Stimulated activated CD8-positive, alpha-beta memory T cell treated with anti-CD3 and anti-CD28 coated beads, Interleukin-2, amount 100 ng/mL, for 48 hours (primary cell): Measurements from ENCODE around the gene ALDH3A2.

Experiments used
- DNase-seq, 2 donors: peaks; one replicate each; pipeline ENCODE4 v3.0.0-alpha.2; 2020; ENCODE audit warnings: low read depth in 2 of 2

Gene ALDH3A2

DNA sequence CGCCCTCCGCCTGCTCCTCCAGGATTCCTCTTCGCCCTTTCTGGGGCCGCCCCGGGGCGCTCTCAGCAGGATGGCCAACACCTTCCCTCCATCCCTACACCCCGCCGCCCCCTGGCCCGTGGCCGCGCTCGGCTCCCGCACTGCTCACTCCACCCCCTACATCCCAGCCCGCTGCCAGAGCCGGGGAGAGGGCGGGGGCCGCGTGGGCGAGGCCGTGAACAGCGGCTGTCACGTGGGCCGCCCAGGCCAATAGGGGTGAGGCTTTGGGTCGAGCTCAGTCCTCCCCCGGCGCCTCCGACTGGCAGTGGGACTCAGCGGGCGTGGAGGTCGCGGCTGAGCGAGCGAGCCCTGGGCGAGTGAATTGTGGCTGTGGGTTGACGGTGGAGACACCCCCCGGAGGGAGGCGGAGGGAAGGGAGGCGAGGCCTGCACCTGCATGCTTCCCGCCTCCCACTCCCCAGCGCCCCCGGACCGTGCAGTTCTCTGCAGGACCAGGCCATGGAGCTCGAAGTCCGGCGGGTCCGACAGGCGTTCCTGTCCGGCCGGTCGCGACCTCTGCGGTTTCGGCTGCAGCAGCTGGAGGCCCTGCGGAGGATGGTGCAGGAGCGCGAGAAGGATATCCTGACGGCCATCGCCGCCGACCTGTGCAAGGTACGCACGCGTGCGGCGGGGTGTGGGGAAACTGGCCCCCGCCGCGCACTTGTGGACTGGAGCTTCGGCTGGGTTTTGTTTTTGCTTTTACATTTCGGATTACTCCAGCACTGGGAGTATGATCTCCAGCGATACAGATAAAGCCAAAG is at the start of gene ALDH3A2:
TSS of gene ALDH3A2 (plus strand) at position 277 of the 799 bp plus-strand sequence. CDS start at position 498, 221 bp downstream.
- DNase-seq: peak; percentile 93 to 94

DNA sequence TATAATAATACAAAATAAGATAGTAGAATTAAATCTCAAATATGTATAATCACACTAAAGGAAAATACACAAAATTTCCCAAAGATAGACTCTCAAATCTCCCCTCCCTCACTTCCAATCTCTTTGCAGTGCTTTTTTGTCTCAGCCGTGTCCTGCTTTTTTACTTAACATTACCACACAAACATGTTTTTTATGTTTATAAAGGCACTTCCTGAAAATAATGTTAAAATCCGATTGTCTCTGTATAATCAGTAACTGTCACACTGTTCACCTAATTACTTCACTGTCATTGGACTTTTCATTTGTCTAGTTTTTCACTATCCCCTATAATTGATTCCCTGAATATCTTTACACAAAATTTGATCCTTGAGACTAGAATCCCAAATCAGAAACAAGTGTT is 38.2 kb upstream of the ALDH3A2 start:
- DNase-seq: no peak

DNA sequence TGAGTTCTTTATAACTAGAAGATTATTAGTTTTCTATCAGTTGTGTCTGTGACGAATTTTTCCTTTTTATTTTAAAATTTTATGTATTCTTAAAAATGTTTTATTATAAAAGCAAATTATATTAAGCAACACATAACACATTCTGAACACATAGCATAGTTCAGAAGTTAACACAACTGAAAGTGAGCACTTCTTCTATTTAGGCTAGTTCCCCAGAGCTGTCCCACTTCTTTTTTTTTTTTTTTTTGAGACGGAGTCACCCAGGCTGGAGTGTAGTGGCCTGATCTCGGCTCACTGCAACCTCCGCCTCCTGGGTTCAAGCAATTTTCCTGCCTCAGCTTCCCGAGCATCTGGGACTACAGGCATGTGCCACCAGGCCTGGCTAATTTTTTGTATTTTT is 37.7 kb upstream of the ALDH3A2 start:
- no peak for DNase-seq

DNA sequence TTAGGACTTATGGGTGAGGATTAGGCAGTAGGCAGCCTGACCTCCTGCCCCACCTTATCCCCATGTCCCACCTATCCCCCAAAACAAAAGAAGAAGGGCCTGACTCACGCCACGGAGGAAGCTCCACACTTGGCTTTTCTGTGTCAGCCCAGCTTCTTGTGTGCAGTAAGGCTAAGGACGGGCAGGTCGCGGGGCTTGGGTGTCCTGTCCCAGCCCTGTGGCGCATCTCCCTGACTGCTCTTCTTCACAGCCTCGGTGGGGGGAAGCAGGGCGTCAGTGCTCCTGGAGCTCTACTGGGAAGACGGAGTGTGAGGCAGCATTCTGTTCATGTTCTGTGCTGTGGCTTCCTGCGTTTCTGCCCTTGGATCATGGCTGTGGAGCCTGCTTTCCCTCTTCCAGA is 34.6 kb upstream of the ALDH3A2 start:
- DNase-seq: no peak

DNA sequence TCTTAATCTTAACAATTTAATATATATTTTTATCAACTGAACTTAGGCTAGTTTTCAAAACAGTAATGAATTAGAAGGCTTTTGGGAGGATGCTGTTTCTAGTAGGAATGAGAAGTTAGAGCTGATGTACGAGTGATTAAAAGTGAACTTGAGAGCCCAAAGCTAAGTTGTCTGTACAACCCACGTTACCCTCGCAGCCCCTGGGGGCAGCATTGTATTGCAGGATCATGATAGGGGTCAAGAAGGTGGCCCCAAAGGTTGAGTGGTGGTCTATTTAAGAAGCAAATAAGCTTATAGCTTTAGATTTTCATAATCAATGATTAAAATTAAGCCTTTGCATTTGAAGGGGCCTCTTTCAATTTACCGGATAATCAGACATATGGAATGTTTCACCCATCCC is 33.7 kb upstream of the ALDH3A2 start:
- DNase-seq: no peak

DNA sequence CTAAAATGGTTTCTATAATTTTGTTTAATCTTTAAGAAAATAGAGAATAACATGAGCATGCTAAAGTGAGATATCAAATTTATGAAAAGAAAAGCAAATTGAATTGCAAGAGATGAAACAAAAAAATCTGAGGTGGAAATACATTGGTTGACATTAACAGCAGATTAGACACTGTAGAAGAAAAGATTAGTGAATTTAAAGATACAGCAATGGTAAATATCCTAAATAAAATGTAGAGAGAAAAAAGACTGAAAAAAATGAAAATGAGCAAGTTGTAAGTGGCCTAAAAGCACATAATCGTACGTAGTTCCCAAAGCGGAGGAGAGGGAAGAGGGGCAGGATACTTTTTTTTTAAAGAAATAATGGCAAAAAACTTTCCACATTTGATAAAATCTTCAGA is 30.5 kb upstream of the ALDH3A2 start:
- no peak for DNase-seq

DNA sequence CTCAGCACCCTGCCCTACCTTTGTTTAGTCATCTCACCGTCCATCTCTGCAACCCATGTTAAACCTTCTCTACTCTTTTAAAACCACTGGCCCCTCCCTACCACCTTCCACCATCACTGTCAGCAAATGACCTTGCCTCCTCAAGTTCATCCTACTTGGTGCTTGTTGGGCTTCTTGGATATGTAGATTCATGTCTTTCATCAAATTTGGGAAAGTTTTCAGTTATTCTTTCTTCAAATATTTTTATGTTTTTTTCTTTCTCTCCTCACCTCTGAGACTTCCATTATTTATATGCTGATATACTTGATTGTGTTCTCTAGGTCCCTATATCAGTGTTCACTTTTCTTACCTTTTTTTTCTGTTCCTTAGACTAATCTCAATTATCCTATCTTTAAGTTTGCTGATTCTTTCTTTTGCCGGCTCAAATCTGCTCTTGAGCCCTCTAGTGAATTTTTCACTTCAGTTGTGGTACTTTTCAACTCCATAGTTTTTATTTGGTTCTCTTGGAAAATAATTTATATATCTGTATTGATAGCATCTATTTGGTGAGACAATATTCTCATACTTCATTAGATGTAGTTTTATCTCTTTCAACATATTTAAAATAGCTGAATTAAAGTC is 28.7 kb upstream of the ALDH3A2 start:
- DNase-seq: no peak

DNA sequence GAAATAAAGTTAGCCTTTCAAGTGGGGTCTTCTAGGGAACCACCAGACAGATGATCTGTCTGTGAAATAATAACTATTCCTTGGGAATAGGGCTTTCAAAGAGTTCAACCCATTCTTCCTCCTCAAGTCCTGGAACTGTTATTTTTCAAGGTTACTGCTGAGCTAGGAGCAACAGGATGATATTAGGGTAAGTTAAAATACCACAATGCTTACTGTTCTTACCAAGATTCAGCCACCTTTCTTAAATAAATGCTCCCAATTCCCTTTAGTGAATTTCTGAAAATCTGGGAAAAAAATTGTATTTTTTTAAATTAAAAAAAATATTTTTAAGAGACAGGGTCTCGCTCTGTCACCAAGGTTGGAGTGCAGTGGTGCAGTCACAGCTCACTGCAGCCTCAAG is 26.9 kb upstream of the ALDH3A2 start:
- DNase-seq: no peak

DNA sequence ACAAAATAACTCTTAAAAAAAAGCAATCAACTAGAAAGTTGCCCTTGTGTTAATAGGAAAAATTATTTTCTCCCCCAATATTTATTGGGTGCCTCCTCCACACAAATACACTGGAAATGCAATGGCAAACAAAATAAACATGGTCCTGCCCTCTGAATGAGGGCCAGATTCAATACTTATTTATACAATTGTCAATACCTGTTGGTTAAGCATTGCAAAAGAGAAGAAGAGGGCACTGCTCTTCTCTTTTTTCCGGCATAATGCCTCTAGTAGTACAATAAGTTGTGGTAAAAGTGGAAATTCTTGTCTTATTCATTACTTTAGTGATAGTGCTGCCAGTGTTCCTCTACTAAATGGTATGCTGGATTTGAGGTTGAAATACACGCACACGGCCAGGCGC is 22.5 kb upstream of the ALDH3A2 start:
- no peak for DNase-seq

DNA sequence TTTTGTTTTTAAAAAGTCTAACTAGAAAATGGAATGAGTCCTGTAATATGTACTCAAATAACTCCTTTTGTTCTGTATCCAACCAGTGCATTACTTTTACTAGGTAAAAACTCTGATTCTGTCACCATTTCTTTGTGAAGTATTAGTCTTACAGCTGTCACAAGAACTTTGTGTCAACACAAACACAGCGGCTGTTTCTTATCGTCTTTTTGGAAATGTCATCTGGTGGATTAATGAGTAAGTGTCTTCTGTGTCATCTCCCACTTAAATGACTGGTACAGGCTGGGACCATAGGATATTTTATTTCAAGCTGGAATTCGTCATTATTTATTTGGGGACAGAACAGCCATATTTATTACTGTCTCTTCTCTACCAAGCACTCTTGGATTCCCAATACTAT is 19.1 kb upstream of the ALDH3A2 start:
- no peak for DNase-seq

DNA sequence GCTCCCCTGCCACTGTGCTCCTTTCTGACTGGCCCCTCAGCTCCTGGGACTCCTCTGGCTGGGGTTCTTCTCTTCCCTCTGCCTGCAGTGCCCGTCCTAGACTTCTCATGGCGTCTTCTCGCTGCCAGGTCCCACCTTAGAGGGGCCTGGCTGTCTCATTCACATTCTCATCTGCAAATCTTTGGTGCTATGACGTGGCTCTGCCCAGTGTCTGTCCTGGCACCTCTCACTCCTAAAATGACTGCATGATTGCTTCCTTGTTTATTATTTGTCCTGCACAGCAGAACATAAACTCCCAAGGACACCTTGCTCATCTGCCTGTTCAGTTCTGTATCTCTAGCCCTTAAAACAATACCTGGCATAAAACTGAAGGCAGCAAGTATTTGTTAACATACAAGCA is 18.5 kb upstream of the ALDH3A2 start:
- no peak for DNase-seq

DNA sequence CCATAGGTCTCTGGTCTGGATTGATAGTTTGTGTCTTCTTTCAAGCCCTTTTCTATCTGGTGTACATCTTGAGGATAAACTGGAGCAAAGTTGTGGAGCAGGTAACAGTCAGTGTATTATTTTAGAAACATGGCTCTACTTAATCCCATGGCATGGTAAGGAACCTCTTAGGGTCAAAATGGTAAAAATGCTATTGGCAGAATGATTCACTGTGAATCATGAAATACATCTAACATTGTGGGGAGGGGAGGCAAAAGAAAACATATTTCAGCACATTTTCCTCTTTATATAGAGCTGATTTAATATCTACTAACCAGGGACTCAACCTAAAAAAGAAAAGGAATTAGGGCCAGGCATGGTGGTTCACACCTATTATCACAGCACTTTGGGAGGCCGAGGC is 17.9 kb upstream of the ALDH3A2 start:
- DNase-seq: no peak

DNA sequence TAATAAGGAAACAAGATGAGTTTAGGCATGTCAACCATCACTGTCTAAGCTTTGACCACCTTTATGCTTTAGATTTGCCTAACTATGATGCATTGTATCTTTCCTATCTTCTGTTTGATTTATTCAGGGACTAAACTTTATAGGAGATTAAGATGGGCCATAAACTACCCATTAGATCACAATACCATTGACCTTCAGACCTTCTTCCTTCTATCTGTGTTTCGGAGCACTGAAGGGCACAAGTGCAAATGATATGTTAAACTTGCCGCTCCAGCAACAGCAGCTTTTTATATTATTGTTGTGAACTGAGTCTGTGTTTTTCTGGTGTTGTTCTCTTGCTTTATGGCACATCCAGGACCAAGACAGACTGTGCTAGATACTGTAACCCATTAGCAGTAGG is 16.6 kb upstream of the ALDH3A2 start:
- no peak for DNase-seq

DNA sequence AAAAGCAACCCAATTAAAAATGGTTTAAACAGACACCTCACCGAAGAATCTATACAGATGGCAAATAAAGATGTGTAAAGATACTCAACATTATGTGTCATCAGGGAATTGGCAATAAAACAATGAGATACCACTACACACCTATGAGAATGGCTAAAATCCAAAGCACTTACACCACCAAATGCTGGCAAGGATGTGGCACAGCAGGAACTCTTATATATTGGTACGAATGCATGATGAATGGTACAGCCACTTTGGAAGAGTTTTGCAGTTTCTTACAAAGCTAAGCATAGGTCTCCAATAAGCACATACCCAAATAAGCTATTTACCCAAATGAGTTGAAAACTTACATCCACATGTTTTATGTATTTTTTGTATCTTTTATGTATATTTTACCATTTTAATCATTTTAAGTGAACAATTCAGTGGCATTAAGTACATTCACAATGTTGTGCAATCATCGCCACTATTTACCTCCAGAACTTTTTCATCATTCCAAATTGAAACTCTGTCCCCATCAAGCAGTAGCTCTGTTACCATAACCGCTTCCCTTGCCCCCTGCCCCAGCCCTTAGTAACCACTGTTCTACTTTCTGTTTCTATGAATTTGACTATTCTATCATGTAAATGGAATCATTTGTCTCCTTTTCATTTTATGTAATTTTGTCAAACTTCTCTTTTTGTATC is 6.7 kb upstream of the ALDH3A2 start:
- no peak for DNase-seq

DNA sequence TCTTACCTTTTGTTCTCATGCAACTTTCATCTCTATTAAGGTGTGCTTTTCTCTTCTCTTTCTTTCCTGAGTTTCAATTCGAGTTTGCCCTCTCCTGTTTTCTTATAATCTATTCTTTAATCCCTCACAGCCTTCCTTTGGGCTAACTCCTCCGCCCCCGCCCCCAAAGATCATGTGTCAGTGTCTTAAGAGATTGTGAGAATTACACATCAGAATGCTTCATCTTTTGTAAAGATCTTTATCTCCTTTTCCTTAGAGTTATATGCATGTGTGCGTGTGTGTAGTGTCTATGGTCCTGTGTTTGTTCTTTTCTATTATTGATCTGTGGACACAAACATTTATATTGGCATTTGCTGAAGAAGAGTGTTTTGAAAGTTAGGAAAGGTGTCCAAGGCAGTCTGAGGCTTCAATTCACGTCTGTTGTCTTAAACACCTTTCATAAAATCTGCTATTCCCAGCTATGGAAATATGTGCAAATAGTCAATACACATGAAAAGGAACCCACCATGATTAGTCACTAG is 6.1 kb upstream of the ALDH3A2 start:
- no peak for DNase-seq

DNA sequence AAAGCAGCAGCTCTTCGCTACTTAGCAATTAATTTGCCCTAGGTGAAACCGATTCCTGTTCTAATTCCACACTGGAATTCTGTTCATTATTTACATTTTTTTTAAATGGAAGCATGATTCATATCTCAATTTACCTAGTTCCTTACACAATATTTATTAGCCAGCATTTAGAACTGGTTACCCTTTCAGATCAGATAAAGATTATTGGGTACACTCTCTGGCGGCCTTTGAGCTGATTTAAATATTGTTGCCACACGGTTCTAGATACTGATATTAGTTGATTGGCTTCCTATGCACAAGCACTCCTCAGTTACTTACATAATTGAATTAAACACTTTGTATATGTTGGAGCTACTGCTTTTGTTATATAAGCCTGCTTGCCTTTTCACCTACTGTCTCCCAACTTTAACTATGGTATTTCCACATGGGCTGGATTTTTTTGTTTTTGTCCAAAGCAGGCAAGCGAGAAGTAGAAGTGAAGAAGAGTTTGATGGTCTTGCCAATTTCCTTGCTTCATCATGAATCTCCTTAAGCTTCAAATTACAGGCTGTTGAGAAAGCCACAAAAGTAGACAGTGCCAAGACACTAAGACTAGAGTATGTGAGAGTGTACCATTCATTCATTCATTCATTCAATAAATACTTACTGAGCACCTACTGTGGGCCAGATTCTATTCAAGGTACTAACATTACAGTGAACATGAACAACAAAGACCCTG is 3.9 kb upstream of the ALDH3A2 start:
- no peak for DNase-seq

DNA sequence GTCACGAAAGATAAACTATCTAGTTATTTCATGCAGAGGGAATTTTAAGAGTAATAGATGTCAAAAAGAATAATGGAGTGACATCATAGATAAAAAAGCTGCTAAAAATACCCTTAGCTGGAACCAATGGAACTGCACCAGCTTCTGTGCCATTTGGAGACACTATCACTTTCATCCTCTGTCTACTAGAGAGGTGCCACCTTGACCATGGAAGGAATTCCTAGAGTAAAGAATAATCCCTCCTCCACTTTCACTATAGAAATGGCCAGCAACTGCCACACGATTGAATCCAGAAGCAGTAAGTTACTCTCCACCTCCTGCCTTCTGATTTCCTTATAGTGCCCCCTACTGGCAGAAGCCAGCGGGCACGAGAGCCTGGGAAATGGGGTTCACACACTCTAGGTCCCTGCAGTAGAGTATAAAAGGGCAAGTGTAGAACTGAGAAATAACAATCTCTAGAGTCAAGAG is 2.8 kb upstream of the ALDH3A2 start:
- DNase-seq: peak; percentile 14 to 53

DNA sequence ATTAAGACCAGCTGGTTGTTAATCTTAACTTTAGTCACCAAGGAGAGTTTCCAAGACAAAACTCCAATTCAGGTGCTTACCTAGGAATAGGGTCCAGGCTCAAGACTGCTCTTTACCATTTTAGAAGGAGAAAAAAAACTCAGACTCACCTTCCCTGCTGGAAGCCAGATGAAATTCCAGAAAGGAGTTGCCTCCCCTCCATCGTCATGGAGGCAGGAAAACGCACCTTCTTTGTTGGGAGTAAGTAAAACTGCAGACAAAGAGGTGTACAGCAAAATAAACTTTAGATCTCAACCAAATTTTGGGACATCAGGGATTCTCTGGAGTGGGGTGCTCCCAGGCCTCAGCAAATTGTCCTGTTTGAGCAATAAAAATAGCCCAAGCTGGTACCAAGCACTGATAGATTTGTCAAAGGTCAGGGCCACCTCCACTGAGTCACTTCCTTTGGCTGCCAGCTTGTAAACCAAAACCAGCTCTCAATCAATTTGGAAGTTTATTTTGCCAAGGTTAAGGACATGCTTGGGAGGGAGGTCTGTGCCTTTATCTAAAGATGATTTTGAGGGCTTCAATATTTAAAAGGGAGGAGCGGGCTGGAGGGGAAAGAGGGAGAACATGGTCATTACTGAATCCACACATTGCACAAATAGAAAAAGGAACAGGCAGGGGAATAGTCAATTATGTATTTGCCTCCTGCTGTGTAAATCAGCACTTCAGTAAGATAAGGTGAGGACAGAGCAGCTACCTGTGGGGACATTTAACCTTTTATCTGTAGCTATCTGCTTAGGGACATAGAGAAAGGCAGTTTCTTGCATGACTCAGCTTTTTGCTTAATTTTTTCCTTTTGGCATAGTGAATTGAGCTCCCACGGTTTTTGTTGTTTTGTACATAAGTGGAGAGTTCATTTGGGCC is 1.5 kb upstream of the ALDH3A2 start:
- DNase-seq: no peak

DNA sequence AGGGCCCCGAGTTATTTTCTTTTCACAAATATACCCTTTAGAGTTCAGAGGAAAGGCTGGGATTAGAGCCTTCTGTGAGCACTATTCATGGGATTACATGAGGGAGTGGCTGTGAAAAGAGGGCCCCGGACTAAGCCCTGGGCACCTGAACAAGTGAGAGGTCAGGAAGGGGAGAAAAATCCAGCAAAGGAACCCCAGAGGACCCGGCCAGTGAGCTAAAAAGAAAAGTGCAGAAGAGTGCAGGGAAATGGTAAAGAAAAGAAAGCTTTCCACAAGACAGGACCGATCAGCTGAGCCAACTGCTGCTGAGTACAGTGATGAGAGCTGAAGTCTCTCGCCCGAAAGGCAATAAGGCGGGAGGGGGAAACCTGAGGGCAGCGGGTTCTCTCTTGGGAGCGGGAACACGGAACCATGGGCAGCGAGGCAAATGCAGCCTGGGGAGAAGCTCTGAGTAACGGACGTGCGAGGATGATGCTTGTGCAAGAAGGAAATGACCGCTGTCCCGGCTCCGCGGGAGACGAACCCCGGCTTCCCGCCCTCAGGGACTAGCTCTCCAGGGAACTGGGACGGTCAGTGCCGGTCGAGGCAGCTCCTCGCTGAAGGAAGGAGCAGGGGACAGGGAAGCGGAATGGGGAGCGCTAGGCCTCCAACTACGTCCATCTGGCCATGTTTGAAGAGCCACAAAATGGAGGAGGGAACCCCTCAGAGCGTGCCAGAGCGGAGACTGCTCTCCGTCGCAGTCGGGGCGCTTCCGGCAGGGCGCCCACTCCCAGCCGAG is 665 bp upstream of the ALDH3A2 start:
- peak in 1 of 2 donors; percentile 7 for DNase-seq

DNA sequence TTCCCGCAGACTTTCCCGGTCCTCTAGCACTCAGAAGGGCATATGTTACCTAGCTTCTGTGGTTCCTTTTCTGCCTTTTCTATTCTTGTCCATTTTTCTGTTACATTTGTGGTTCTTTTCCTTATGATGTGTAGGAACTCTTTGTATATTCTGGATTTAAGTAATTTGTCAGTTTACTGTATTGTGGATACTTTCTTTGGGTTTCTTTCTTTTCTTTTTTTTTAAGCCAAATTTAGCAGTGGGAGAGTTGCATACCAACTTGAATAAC is 657 bp downstream of the ALDH3A2 start:
- DNase-seq: no peak
